HCT116 (cell line): ENCODE data around the gene STK32B. TPM values are rescaled to one million over a fixed set of nuclear protein-coding genes. Genes with fewer than 3 reads are reported as not detected.

ENCODE experiments used
- ATAC-seq: fragments of 200-7000 bp; cut with Tn5 transposase; 2 replicates; pipeline ENCODE4 v1.9.1; 2020; ENCODE audit warnings: mild to moderate bottlenecking, moderate library complexity
- BruUV-seq: library from RNA; stranded (reverse); fragments of 400-500 nt; replicated peaks from 2 replicates; lab custom pipeline; 2021; lab: Mats Ljungman, UMichigan
- CTCF ChIA-PET: fragments of 300-600 bp; sonication (Branson Sonifier 250); formaldehyde crosslinking; loops from one replicate; lab custom pipeline; 2021; ENCODE audit warnings: antibody characterized with exemption; lab: Charles Lee
- POLR2A ChIA-PET: fragments of 300-600, 350-600 bp; sonication (Branson Sonifier 250); formaldehyde crosslinking; loops from one replicate; lab custom pipeline; 2021; ENCODE audit warnings: antibody characterized with exemption; lab: Charles Lee
- RAD21 ChIA-PET, 2 experiments: fragments of 300-600 bp; sonication (Branson Sonifier 250); formaldehyde crosslinking; loops; one replicate each; lab custom pipeline; 2023; ENCODE audit warnings: low total read pairs in 2 of 2; ENCODE audit not compliant: uncharacterized antibody in 2 of 2, unreplicated experiment in 2 of 2, low non-redundant PET in 1 of 2; lab: Charles Lee
- DNase-seq: peaks from one replicate; pipeline ENCODE4 v3.0.0-alpha.2; 2010; ENCODE audit warnings: low read depth, low spot score
- H2AFZ ChIP-seq: fragments of 200-600 bp; shearing (Covaris generic), sonication (generic); 2 replicates; pipeline ENCODE4 v1.6.1; 2017; ENCODE audit warnings: low read depth, mixed run types, mixed read lengths, antibody characterized with exemption, low read length; ENCODE audit not compliant: poor library complexity, severe bottlenecking
- H3K27ac ChIP-seq: 2 replicates; pipeline ENCODE4 v1.5.1; 2012; ENCODE audit warnings: low read depth, low read length
- H3K27me3 ChIP-seq: fragments of 200-600 bp; sonication (generic); 2 replicates; pipeline ENCODE4 v1.6.1; 2016; ENCODE audit warnings: mixed run types, low read length, mixed read lengths; ENCODE audit not compliant: insufficient read depth
- H3K36me3 ChIP-seq, 2 experiments: fragments of 200-500 bp in 1 of 2; fragments of 200-600 bp in 1 of 2; sonication (Bioruptor generic) in 1 of 2; sonication (generic) in 1 of 2; 2 replicates each; pipeline versions ENCODE4 v1.5.1 to v1.6.1; 2014 to 2016; ENCODE audit warnings: low read length in 2 of 2, inconsistent platforms in 1 of 2, mixed read lengths in 1 of 2, mixed run types in 1 of 2; ENCODE audit not compliant: insufficient read depth in 2 of 2, control insufficient read depth in 1 of 2
- H3K4me1 ChIP-seq, 2 experiments: fragments of 200-600 bp in 1 of 2; sonication (generic) in 1 of 2; 2 replicates each; pipeline versions ENCODE4 v1.5.1 to v1.6.1; 2012 to 2017; ENCODE audit warnings: low read length in 2 of 2, inconsistent platforms in 1 of 2, mild to moderate bottlenecking in 1 of 2, mixed read lengths in 1 of 2, mixed run types in 1 of 2, moderate library complexity in 1 of 2; ENCODE audit not compliant: insufficient read depth in 2 of 2, control insufficient read depth in 1 of 2
- H3K4me2 ChIP-seq: fragments of 200-600 bp; sonication (generic); 2 replicates; pipeline ENCODE4 v1.6.1; 2017; ENCODE audit warnings: mixed run types, low read length, mixed read lengths
- H3K4me3 ChIP-seq, 2 experiments: fragments of 200-600 bp in 1 of 2; sonication (generic) in 1 of 2; replicated peaks in 1 of 2; 2 replicates each; pipeline ENCODE4 v1.5.1; 2011 to 2016; ENCODE audit warnings: low read length in 2 of 2, control low read depth in 1 of 2, low read depth in 1 of 2, mild to moderate bottlenecking in 1 of 2, mixed read lengths in 1 of 2, mixed run types in 1 of 2
- H3K79me2 ChIP-seq: fragments of 200-600 bp; sonication (generic); 2 replicates; pipeline ENCODE4 v1.6.1; 2017; ENCODE audit warnings: mild to moderate bottlenecking, mixed run types, low read length, moderate library complexity, mixed read lengths; ENCODE audit not compliant: insufficient read depth
- H3K9ac ChIP-seq: fragments of 200-600 bp; sonication (generic); 2 replicates; pipeline ENCODE4 v1.6.1; 2016; ENCODE audit warnings: low read length, mixed read lengths
- H3K9me2 ChIP-seq: fragments of 200-600 bp; sonication (generic), shearing (Covaris generic); 2 replicates; pipeline ENCODE4 v1.6.1; 2017; ENCODE audit warnings: mixed run types, mild to moderate bottlenecking, moderate library complexity; ENCODE audit not compliant: insufficient read depth
- H3K9me3 ChIP-seq, 2 experiments: fragments of 200-500 bp in 1 of 2; fragments of 200-600 bp in 1 of 2; sonication (Bioruptor generic) in 1 of 2; sonication (generic) in 1 of 2; 2 replicates each; pipeline ENCODE4 v1.6.1; 2014 to 2017; ENCODE audit warnings: low read length in 2 of 2, mixed read lengths in 2 of 2, inconsistent platforms in 1 of 2, low read depth in 1 of 2, mild to moderate bottlenecking in 1 of 2, mixed run types in 1 of 2, moderate library complexity in 1 of 2; ENCODE audit not compliant: control insufficient read depth in 1 of 2, insufficient read depth in 1 of 2
- H4K20me1 ChIP-seq: fragments of 200-600 bp; sonication (generic), shearing (Covaris generic); 2 replicates; pipeline ENCODE4 v1.6.1; 2017; ENCODE audit warnings: mixed run types, mild to moderate bottlenecking, moderate library complexity; ENCODE audit not compliant: insufficient read depth
- ELF1 ChIP-seq: IDR thresholded peaks from 2 replicates; pipeline ENCODE4 v1.6.1; 2012; ENCODE audit warnings: low read depth, borderline replicate concordance
- JUND ChIP-seq: IDR thresholded peaks from 2 replicates; pipeline ENCODE4 v1.6.1; 2012
- REST ChIP-seq: IDR thresholded peaks from 2 replicates; pipeline ENCODE4 v1.6.1; 2012; ENCODE audit warnings: low read depth
- SIN3A ChIP-seq: IDR thresholded peaks from 2 replicates; pipeline ENCODE4 v1.6.1; 2012; ENCODE audit warnings: low read depth
- intact Hi-C: fragments of 100-400 bp; cut with micrococcal nuclease; formaldehyde crosslinking; loops from 2 replicates; pipeline ENCODE4 v1.10.0; 2022
- total RNA-seq: library from RNA; stranded (reverse); gene quantifications from one replicate; pipeline ENCODE4 v1.2.1, GENCODE V29; 2021; ENCODE audit not compliant: unreplicated experiment

The STK32B gene
- total RNA-seq, 1 experiment from 2014 or later: not detected

- Histone ChIP-seq H3K9me2 (no peaks in the 10 kb centered on the region), H3K9ac (no peak overlapping the region), H3K79me2 (no peaks in the 10 kb centered on the region), H3K4me3 (no peak overlapping the region), H3K4me1 (no peaks in the 10 kb centered on the region), H3K27ac (no peak overlapping the region), H2AFZ (no peak overlapping the region), H3K9me3 (no peaks in the 10 kb centered on the region), H4K20me1 (no peaks in the 10 kb centered on the region), H3K4me2 (no peak overlapping the region), H3K27me3 (peaks cover 27% of the 10 kb centered on the region), H3K36me3 (no peaks in the 10 kb centered on the region)
- ChIA-PET RAD21 (no interaction called here), POLR2A (no interaction called here), CTCF (no interaction called here)
- intact Hi-C loops: no loop called here
- DNase-seq (no peak), ATAC-seq (no peak)
- no TSS peak for BruUV-seq
- TF ChIP-seq REST (no peak), ELF1 (no peak), SIN3A (no peak)
Observed at GRCh38 chr4:5188130-5188529, 136.8 kb downstream of the STK32B start.

DNA sequence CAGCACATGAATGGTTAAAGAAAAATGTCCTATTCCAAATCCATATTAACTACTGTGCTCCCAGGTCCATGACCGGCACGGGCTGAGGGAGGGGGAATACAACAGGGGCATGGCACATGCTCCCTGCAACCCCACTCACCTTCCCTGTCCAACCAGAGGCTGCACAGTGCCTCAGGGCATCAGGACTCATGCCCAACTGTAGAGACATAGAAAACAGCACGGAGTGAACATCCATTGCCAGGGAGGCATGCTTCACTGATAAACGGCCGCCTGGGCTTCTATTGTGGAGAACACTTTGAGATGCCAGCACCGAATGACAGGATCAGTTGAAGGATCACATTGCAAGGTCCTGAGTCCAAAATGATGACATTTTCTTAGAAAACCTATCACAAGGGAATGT, 140.6 kb downstream of the STK32B start:
- intact Hi-C loops: no loop called here
- H3K36me3 ChIP-seq: no peaks in the 10 kb centered on the region
- H3K79me2 ChIP-seq: no peaks in the 10 kb centered on the region
- ChIA-PET CTCF (no interaction called here), POLR2A (no interaction called here), RAD21 (no interaction called here)
- H3K9ac ChIP-seq: no peak overlapping the region
- no peak for TF ChIP-seq REST
- TF ChIP-seq JUND: no peak
- no peaks in the 10 kb centered on the region for H4K20me1 ChIP-seq
- no peak for DNase-seq
- H3K9me3 ChIP-seq: no peaks in the 10 kb centered on the region
- H3K4me2 ChIP-seq: no peak overlapping the region
- H3K4me3 ChIP-seq: no peak overlapping the region
- no TSS peak for BruUV-seq
- ATAC-seq: no peak
- peaks cover 14% of the 10 kb centered on the region; the same call in 1 of the 2 replicates for H3K27me3 ChIP-seq
- H3K9me2 ChIP-seq: no peaks in the 10 kb centered on the region
- no peaks in the 10 kb centered on the region for H3K4me1 ChIP-seq
- H3K27ac ChIP-seq: no peak overlapping the region
- no peak overlapping the region for H2AFZ ChIP-seq
